Skeletal muscle tissue (tissue), 4 donors: ENCODE results near the gene FLCN. TPM values are rescaled to one million over a fixed set of nuclear protein-coding genes. Genes with fewer than 3 reads are reported as not detected.
"Not testable (repeated sequence)": the region's sequence is repeated elsewhere in the genome, so short reads cannot be mapped to it uniquely, and the experiment has no call there.

Source experiments
- H3K27ac ChIP-seq: one replicate; pipeline ENCODE4 v1.7.0; 2013; ENCODE audit warnings: mild to moderate bottlenecking, low read depth, low read length, inconsistent platforms
- H3K27me3 ChIP-seq, 3 donors: one replicate each; pipeline ENCODE4 v1.7.0; 2013; ENCODE audit warnings: low read length in 3 of 3; ENCODE audit not compliant: control insufficient read depth in 3 of 3, insufficient read depth in 3 of 3
- H3K36me3 ChIP-seq, 3 donors: one replicate each; pipeline ENCODE4 v1.7.0; 2013; ENCODE audit warnings: low read length in 3 of 3; ENCODE audit not compliant: control insufficient read depth in 3 of 3, insufficient read depth in 3 of 3
- H3K4me1 ChIP-seq, 3 donors: one replicate each; pipeline ENCODE4 v1.7.0; 2013; ENCODE audit warnings: low read length in 3 of 3, mild to moderate bottlenecking in 3 of 3; ENCODE audit not compliant: control insufficient read depth in 3 of 3, insufficient read depth in 3 of 3
- H3K4me3 ChIP-seq, 3 donors: one replicate each; pipeline ENCODE4 v1.7.0; 2013; ENCODE audit warnings: low read length in 3 of 3
- H3K9ac ChIP-seq, 3 donors: one replicate each; pipeline ENCODE4 v1.7.0; 2013; ENCODE audit warnings: low read length in 3 of 3, mild to moderate bottlenecking in 3 of 3, moderate library complexity in 2 of 3, low read depth in 1 of 3
- H3K9me3 ChIP-seq, 3 donors: one replicate each; pipeline ENCODE4 v1.7.0; 2013; ENCODE audit warnings: low read length in 3 of 3; ENCODE audit not compliant: control insufficient read depth in 3 of 3
- total RNA-seq: library from RNA; depleted of rRNA; stranded (reverse); fragments of >200 nt; gene quantifications from one replicate; pipeline ENCODE4 v1.2.3, GENCODE V29; 2014
- donor health status: Osteomylitis.

FLCN gene
- total RNA-seq, 1 donor from 2014 or later = 20.9 TPM

- peaks cover 5 to 20% (median 12%) of the 10 kb centered on the region in 3 donors for H3K36me3 ChIP-seq
- H3K4me1 ChIP-seq = peaks cover 21 to 36% (median 28%) of the 10 kb centered on the region in 3 donors
- no peaks in the 10 kb centered on the region for H3K9me3 ChIP-seq
- no peak overlapping the region for H3K4me3 ChIP-seq
- peak overlapping the region in 1 of 3 donors; percentile 69 for H3K9ac ChIP-seq
- H3K27me3 ChIP-seq = no peaks in the 10 kb centered on the region
- peak overlapping the region; percentile 78 for H3K27ac ChIP-seq
Observed at GRCh38 chr17:17191346-17191792, 45.6 kb downstream of the FLCN start.

- Histone ChIP-seq H3K9ac (no peak overlapping the region), H3K4me1 (peaks cover 21 to 43% (median 32%) of the 10 kb centered on the region in 3 donors), H3K9me3 (no peaks in the 10 kb centered on the region)
Observed at GRCh38 chr17:17190188-17190587, 46.8 kb downstream of the FLCN start.

DNA sequence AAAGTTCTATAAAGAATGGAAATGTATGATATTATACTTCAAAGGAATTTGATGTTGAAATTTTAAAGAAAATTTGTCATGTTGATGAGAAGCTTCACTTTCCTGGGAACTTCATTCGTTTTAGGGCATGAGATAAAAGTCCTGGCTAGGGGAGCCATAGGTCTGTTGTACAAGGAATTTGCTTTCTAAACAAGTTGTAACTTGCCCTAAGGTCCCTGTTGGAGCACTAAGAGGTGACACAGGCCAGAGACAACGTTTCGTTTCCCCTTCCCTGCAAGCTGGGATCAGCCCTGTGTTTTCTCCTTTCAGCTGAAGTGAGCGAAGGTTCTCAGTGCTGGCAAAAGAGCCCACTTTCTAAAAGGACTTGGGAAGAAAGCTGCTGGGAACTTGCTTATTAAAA is 47.4 kb downstream of the FLCN start:
- H3K9ac ChIP-seq = no peak overlapping the region
- H3K36me3 ChIP-seq = peaks cover 5 to 20% (median 12%) of the 10 kb centered on the region in 3 donors
- H3K27me3 ChIP-seq = no peaks in the 10 kb centered on the region
- H3K9me3 ChIP-seq = no peaks in the 10 kb centered on the region
- no peak overlapping the region for H3K4me3 ChIP-seq
- H3K27ac ChIP-seq = no peak overlapping the region
- peaks cover 21 to 47% (median 38%) of the 10 kb centered on the region in 3 donors for H3K4me1 ChIP-seq

More at GRCh38 chr17:17190188-17190587, 46.8 kb downstream of the FLCN start:
- peaks cover 5 to 20% (median 12%) of the 10 kb centered on the region in 3 donors for H3K36me3 ChIP-seq
- H3K27ac ChIP-seq = no peak overlapping the region
- no peak overlapping the region for H3K4me3 ChIP-seq
- H3K27me3 ChIP-seq = no peaks in the 10 kb centered on the region

GRCh38 chr17:17188586-17188985 is 48.4 kb downstream of the FLCN start:
- no peaks in the 10 kb centered on the region for H3K27me3 ChIP-seq
- no peak overlapping the region for H3K27ac ChIP-seq
- H3K9me3 ChIP-seq = no peaks in the 10 kb centered on the region
- H3K9ac ChIP-seq = no peak overlapping the region
- H3K4me1 ChIP-seq = peaks cover 21 to 52% (median 40%) of the 10 kb centered on the region in 3 donors
- H3K36me3 ChIP-seq = peaks cover 8 to 29% (median 18%) of the 10 kb centered on the region in 3 donors
- H3K4me3 ChIP-seq = no peak overlapping the region

- Histone ChIP-seq H3K27ac (no peak overlapping the region), H3K9me3 (no peaks in the 10 kb centered on the region), H3K9ac (peak overlapping the region in 1 of 3 donors; percentile 8), H3K4me3 (no peak overlapping the region), H3K4me1 (peaks cover 18 to 48% (median 37%) of the 10 kb centered on the region in 3 donors), H3K27me3 (no peaks in the 10 kb centered on the region), H3K36me3 (peaks cover 21 to 44% (median 32%) of the 10 kb centered on the region in 3 donors)
Observed at GRCh38 chr17:17186551-17187505, 50.1 kb downstream of the FLCN start.

GRCh38 chr17:17186051-17186450 is 50.9 kb downstream of the FLCN start:
- Histone ChIP-seq H3K27me3 (no peaks in the 10 kb centered on the region), H3K27ac (no peak overlapping the region), H3K9ac (no peak overlapping the region), H3K4me1 (peaks cover 10 to 40% (median 29%) of the 10 kb centered on the region in 3 donors), H3K4me3 (no peak overlapping the region), H3K36me3 (peaks cover 28 to 51% (median 39%) of the 10 kb centered on the region in 3 donors), H3K9me3 (no peaks in the 10 kb centered on the region)

DNA sequence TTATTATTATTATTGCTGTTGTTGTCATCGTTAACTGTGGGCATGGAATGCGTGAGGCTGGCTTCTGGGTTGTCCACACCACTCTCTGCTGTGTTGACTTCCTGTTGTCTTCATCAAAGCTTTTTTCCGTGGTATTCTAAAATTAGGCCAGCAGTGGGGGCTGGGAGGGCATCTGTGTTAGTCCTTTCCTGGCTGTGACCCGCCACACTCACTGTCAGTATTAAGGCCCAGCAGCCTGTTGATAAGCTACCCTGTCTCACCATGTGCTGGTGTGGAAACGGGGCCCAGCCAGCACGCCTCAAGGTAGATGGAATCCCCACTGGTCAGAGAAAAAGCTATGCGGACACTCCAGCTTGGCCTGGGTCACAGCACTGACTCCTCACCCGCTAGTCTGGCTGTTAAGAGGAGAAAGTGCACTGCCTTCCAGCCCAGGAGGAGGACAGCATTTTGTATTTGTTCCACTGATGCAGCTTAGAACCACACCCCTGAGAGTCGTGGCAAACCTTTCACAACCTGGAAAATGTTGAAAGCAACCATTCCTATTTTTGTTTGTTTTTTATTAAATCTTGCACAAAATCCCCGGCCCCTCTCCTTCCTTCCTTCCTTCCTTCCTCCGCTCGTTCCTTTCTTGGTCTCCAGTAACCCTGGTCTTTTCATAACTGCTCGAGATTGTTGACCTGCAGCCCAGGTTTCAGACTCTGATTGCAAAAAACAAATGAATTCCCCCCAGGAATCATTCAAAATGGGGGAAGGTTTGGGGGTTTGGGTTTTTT is 51.8 kb downstream of the FLCN start:
- Histone ChIP-seq H3K36me3 (peaks cover 36 to 60% (median 46%) of the 10 kb centered on the region in 3 donors), H3K4me1 (peaks cover 2 to 38% (median 21%) of the 10 kb centered on the region in 3 donors), H3K27ac (peak overlapping the region; percentile 48)
- H3K9ac ChIP-seq, H3K4me3 ChIP-seq, H3K27me3 ChIP-seq, H3K9me3 ChIP-seq: not testable (repeated sequence)

GRCh38 chr17:17183744-17184143 is 53.2 kb downstream of the FLCN start:
- peaks cover 0 to 34% (median 20%) of the 10 kb centered on the region in 3 donors for H3K4me1 ChIP-seq
- H3K27me3 ChIP-seq = no peaks in the 10 kb centered on the region
- no peak overlapping the region for H3K4me3 ChIP-seq
- H3K9me3 ChIP-seq = no peaks in the 10 kb centered on the region
- H3K27ac ChIP-seq = no peak overlapping the region
- H3K36me3 ChIP-seq = peaks cover 43 to 70% (median 54%) of the 10 kb centered on the region in 3 donors
- H3K9ac ChIP-seq = no peak overlapping the region

DNA sequence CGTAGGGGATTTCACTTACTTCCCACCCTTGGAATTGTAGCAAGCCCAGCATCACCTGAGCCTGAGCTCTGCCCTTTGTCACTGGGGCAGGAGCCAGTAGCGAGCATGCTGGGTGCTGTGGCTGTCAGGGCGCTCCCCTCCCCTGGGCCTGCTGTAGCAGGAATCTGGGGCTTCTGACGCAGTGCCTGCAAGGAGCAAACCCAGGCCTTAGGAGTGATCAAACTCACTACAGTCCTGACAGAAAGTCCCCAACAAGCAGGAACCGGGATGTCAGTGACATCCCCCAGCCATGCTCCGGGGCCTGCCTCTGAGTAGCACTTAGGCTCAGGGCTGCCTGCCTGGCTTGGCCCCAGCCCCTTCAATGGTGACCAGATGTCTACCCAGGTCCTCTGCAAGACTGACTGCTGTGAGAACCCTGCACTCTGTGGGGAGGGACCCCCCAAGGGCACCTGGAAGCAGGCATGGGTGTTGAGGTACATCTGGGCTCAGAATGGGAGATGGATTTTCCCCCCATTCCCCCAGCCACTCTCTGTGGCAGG is 54.3 kb downstream of the FLCN start:
- Histone ChIP-seq H3K9ac (no peak overlapping the region), H3K36me3 (peaks cover 45 to 71% (median 55%) of the 10 kb centered on the region in 3 donors), H3K27me3 (no peaks in the 10 kb centered on the region), H3K9me3 (no peaks in the 10 kb centered on the region), H3K4me1 (peaks cover 0 to 34% (median 20%) of the 10 kb centered on the region in 3 donors), H3K4me3 (no peak overlapping the region), H3K27ac (no peak overlapping the region)
